ENCODE measurements around the gene EXD3. TPM values are rescaled to one million over a fixed set of nuclear protein-coding genes. Genes with fewer than 3 reads are reported as not detected.

EXD3 gene
- total RNA-seq, 1 experiment from 2014 or later, result 15.3 TPM

- H3K4ac ChIP-seq (ENCODE audit: low read depth, low read length), result no peak overlapping the region
- H2AFZ ChIP-seq (ENCODE audit: low read length), result no peak overlapping the region
- no peaks in the 10 kb centered on the region for H3K27me3 ChIP-seq (ENCODE audit: insufficient read depth, low read length)
- no peak for TF ChIP-seq CTCF (conservative IDR thresholded peaks at IDR 0.05)
- no peak overlapping the region for H3K4me3 Mint-ChIP-seq
- DNase-seq, result no peak
- no peaks in the 10 kb centered on the region for H3K79me1 ChIP-seq (ENCODE audit: insufficient read depth, low read depth, low read length, poor library complexity, severe bottlenecking)
- no peak overlapping the region for H3K14ac ChIP-seq (ENCODE audit: insufficient read depth, low read length)
- H3K23ac ChIP-seq (ENCODE audit: insufficient read length, low read depth, low read length), result no peak overlapping the region
- H3K27ac ChIP-seq (ENCODE audit: insufficient read length, low read depth, low read length), result no peak overlapping the region
- no CpG with 5 or more reads among the region's 18 CpGs for WGBS (ENCODE audit: extremely low coverage, insufficient read length, low lambda C conversion rate)
- no peak overlapping the region for H2BK15ac ChIP-seq (ENCODE audit: low read depth, low read length)
- no peak overlapping the region for H2BK5ac ChIP-seq (ENCODE audit: insufficient read length, low read length)
- no peak overlapping the region for H2BK120ac ChIP-seq (ENCODE audit: low read depth, low read length, poor library complexity, severe bottlenecking)
- H3K4me1 ChIP-seq (ENCODE audit: insufficient read depth, low read length), result no peaks in the 10 kb centered on the region
- H4K20me1 ChIP-seq (ENCODE audit: control insufficient read depth, insufficient read depth, insufficient read length), result no peaks in the 10 kb centered on the region
- no peak overlapping the region for H3K56ac ChIP-seq (ENCODE audit: insufficient read length, low read depth, low read length)
- no peaks in the 10 kb centered on the region for H3K9me3 Mint-ChIP-seq
- H2BK12ac ChIP-seq (ENCODE audit: insufficient read length, low read depth, low read length), result no peak overlapping the region
- no peak overlapping the region for H3K18ac ChIP-seq (ENCODE audit: insufficient read length, low read depth, low read length)
- H3K4me2 ChIP-seq (ENCODE audit: insufficient read depth, insufficient read length, low read length), result no peak overlapping the region
- no peak overlapping the region for H2BK20ac ChIP-seq (ENCODE audit: low read depth, low read length, poor library complexity, severe bottlenecking)
- H4K5ac ChIP-seq (ENCODE audit: insufficient read length, low read depth, low read length), result no peak overlapping the region
- peaks cover 5 to 7% of the 10 kb centered on the region in 2 experiments for H3K4me1 Mint-ChIP-seq
- H3K27ac Mint-ChIP-seq, result no peak overlapping the region
- H3K27me3 Mint-ChIP-seq (ENCODE audit: low read depth), result peaks cover 10% of the 10 kb centered on the region
- no peak overlapping the region for H4K8ac ChIP-seq (replicated peaks; ENCODE audit: insufficient read length, low read depth, low read length)
- no peaks in the 10 kb centered on the region for H3K79me2 ChIP-seq (ENCODE audit: insufficient read depth, low read length)
- H2AK5ac ChIP-seq (ENCODE audit: insufficient read length, low read length), result no peak overlapping the region
- H3K9ac ChIP-seq (ENCODE audit: extremely low read depth, insufficient read length, low read length), result no peak overlapping the region
- no peaks in the 10 kb centered on the region for H3K36me3 Mint-ChIP-seq (ENCODE audit: insufficient read depth in 1 of 3, low read depth in 3 of 3)
- no peaks in the 10 kb centered on the region for H3K9me3 ChIP-seq (ENCODE audit: control insufficient read depth, low read depth, low read length)
- H3T11ph ChIP-seq (ENCODE audit: low read length), result no peak overlapping the region
- H4K91ac ChIP-seq (ENCODE audit: insufficient read length, low read depth, low read length), result no peak overlapping the region
- peaks cover 11% of the 10 kb centered on the region for H3K23me2 ChIP-seq (ENCODE audit: insufficient read length, low read depth, low read length, poor library complexity, severe bottlenecking)
Measured at GRCh38 chr9:137426018-137426681, 3.2 kb upstream of the EXD3 start.
